Liver (tissue), 9 donors: ENCODE data around the gene TMEM151B. TPM values are rescaled to one million over a fixed set of nuclear protein-coding genes. Genes with fewer than 3 reads are reported as not detected.

Source experiments
- DNase-seq: peaks from one replicate; pipeline ENCODE4 v3.0.0-alpha.2; 2017; ENCODE audit warnings: low spot score
- H3K27ac ChIP-seq, 2 donors: one replicate each; pipeline ENCODE4 v1.7.0; 2013; ENCODE audit warnings: inconsistent platforms in 2 of 2, low read length in 2 of 2, control low read depth in 1 of 2, low read depth in 1 of 2, mild to moderate bottlenecking in 1 of 2
- H3K27me3 ChIP-seq, 4 donors: one replicate each; pipeline versions ENCODE4 v1.6.1 to v1.7.0; 2013; ENCODE audit warnings: low read length in 3 of 4, inconsistent platforms in 1 of 4, mild to moderate bottlenecking in 1 of 4, moderate library complexity in 1 of 4; ENCODE audit not compliant: control insufficient read depth in 4 of 4, insufficient read depth in 4 of 4
- H3K36me3 ChIP-seq, 4 donors: one replicate each; pipeline versions ENCODE4 v1.6.1 to v1.7.0; 2013; ENCODE audit warnings: low read length in 3 of 4, mild to moderate bottlenecking in 3 of 4, low read depth in 1 of 4, moderate library complexity in 1 of 4; ENCODE audit not compliant: control insufficient read depth in 4 of 4, insufficient read depth in 3 of 4
- H3K4me1 ChIP-seq, 4 donors: one replicate each; pipeline versions ENCODE4 v1.6.1 to v1.7.0; 2013; ENCODE audit warnings: low read length in 3 of 4, mild to moderate bottlenecking in 3 of 4, moderate library complexity in 1 of 4; ENCODE audit not compliant: control insufficient read depth in 4 of 4, insufficient read depth in 4 of 4
- H3K4me3 ChIP-seq, 3 donors: one replicate each; pipeline versions ENCODE4 v1.6.1 to v1.7.0; 2013; ENCODE audit warnings: low read length in 3 of 3, control low read depth in 1 of 3, low read depth in 1 of 3, mild to moderate bottlenecking in 1 of 3
- H3K9ac ChIP-seq, 2 donors: one replicate each; pipeline ENCODE4 v1.7.0; 2013; ENCODE audit warnings: low read length in 2 of 2, mild to moderate bottlenecking in 2 of 2, moderate library complexity in 2 of 2, control low read depth in 1 of 2, low read depth in 1 of 2
- H3K9me3 ChIP-seq, 4 donors: one replicate each; pipeline versions ENCODE4 v1.6.1 to v1.7.0; 2013; ENCODE audit warnings: low read length in 3 of 4; ENCODE audit not compliant: control insufficient read depth in 4 of 4
- EGR1 ChIP-seq, 2 donors: IDR thresholded peaks; 2 replicates each; pipeline ENCODE4 v1.6.1; 2016 to 2018; ENCODE audit warnings: antibody characterized with exemption in 2 of 2, low read depth in 2 of 2
- FOXA2 ChIP-seq: IDR thresholded peaks from 2 replicates; pipeline ENCODE4 v1.6.1; 2016; ENCODE audit warnings: antibody characterized with exemption
- GABPA ChIP-seq, 2 donors: IDR thresholded peaks in 1 of 2; conservative IDR thresholded peaks in 1 of 2; 2 replicates each; pipeline ENCODE4 v1.6.1; 2016; ENCODE audit warnings: antibody characterized with exemption in 2 of 2, mild to moderate bottlenecking in 1 of 2, moderate library complexity in 1 of 2
- HNF4A ChIP-seq, 2 donors: conservative IDR thresholded peaks; 2 replicates each; pipeline ENCODE4 v1.6.1; 2016; ENCODE audit warnings: antibody characterized with exemption in 2 of 2, mild to moderate bottlenecking in 2 of 2
- JUND ChIP-seq, 2 donors: IDR thresholded peaks; 2 replicates each; pipeline ENCODE4 v1.6.1; 2016; ENCODE audit warnings: antibody characterized with exemption in 2 of 2
- NR2F2 ChIP-seq: IDR thresholded peaks from 2 replicates; pipeline ENCODE4 v1.6.1; 2016; ENCODE audit warnings: antibody characterized with exemption
- RAD21 ChIP-seq, 2 donors: IDR thresholded peaks; 2 replicates each; pipeline ENCODE4 v1.6.1; 2016; ENCODE audit warnings: antibody characterized with exemption in 2 of 2, mild to moderate bottlenecking in 2 of 2
- RXRA ChIP-seq, 2 donors: IDR thresholded peaks; 2 replicates each; pipeline ENCODE4 v1.6.1; 2017 to 2018; ENCODE audit warnings: antibody characterized with exemption in 2 of 2, mild to moderate bottlenecking in 1 of 2
- SP1 ChIP-seq: IDR thresholded peaks from 2 replicates; pipeline ENCODE4 v1.6.1; 2018; ENCODE audit warnings: antibody characterized with exemption, mild to moderate bottlenecking
- TAF1 ChIP-seq: conservative IDR thresholded peaks from 2 replicates; pipeline ENCODE4 v1.6.1; 2016; ENCODE audit warnings: antibody characterized with exemption, mild to moderate bottlenecking
- YY1 ChIP-seq: IDR thresholded peaks from 2 replicates; pipeline ENCODE4 v1.6.1; 2016; ENCODE audit warnings: antibody characterized with exemption, mild to moderate bottlenecking
- WGBS: extraction: QIAGEN DNeasy Blood & Tissue Kit; methylation state at CpG from one replicate; pipeline ENCODE4 v1.1.7; 2013; 5-methylcytosine and 5-hydroxymethylcytosine counted together
- polyA plus RNA-seq, 2 donors: library from polyadenylated mRNA; stranded (reverse) in 1 of 2; unstranded in 1 of 2; fragments of 200-250 nt in 1 of 2; fragments of >200 nt in 1 of 2; fragmentation: Nextera tagmentation in 1 of 2; extraction: Ambion mirVana in 1 of 2; gene quantifications; one replicate each; pipeline versions ENCODE4 v1.2.1 to v1.2.3, GENCODE V29; 2013 to 2015
- total RNA-seq, 2 donors: library from RNA; depleted of rRNA; stranded (reverse); fragments of >200 nt; gene quantifications; one replicate each; pipeline ENCODE4 v1.2.3, GENCODE V29; 2014
- TF ChIP-seq, protein P1 (sequence below): fragments of 150-350 bp; IDR thresholded peaks from 2 replicates; pipeline ENCODE4 v1.5.1; 2017; ENCODE audit warnings: improper control_type of control experiment, low read depth, low read length; ENCODE audit not compliant: missing input control
- TF ChIP-seq, protein P2 (sequence below): IDR thresholded peaks from 2 replicates; pipeline ENCODE4 v1.6.1; 2016; ENCODE audit warnings: antibody characterized with exemption, mild to moderate bottlenecking
- TF ChIP-seq, protein P3 (sequence below): IDR thresholded peaks from 2 replicates; pipeline ENCODE4 v1.6.1; 2016; ENCODE audit warnings: antibody characterized with exemption
- TF ChIP-seq, protein P4 (sequence below): IDR thresholded peaks from 2 replicates; pipeline ENCODE4 v1.6.1; 2016; ENCODE audit warnings: antibody characterized with exemption
- donor health status: healthy.
- donor health status: healthy.
- donor health status: healthy.
- donor health status: healthy.
- donor health status: healthy.

TMEM151B gene
- total and polyA plus RNA-seq, 4 donors, result not detected

DNA sequence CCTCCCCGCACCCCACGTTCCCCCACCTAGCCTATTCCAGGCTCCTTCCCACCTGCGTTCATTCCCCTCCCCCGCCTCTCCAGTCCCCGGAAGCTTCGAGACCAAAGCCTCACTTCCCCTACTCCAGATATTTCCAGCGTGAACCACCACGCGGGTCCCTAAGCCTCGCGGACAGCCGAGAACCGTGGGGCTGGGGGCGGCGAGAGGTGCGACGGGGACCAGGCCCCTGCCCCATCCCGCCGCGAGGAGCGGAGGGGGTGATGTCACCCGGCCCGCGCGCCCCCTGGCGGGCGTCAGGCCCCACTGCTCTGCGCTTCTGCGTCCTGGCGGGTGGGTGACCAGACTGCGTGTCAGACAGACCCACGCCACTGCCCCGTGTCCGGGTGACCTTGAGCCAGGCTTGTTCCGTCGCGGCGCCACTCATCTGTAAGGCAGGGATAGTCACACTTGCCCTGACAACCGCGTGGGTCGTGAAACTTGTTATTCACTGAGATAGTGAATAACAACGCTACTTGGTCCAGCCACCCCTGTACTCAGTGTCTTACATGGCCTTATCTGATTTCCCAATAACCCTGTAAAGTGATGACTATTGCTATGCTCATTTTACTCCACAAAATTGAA lies 32.3 kb upstream of the TMEM151B start:
- peak overlapping the region; percentile 97 to 99 for H3K27ac ChIP-seq
- 1% methylated on average over 42 of the region's 42 CpGs for WGBS
- H3K4me3 ChIP-seq, result peak overlapping the region; percentile 49 to 71 (median 49)
- no peaks in the 10 kb centered on the region for H3K36me3 ChIP-seq
- peak; percentile 71 to 79 for TF ChIP-seq RAD21 (IDR thresholded peaks at IDR 0.05)
- no peak for TF ChIP-seq RXRA (IDR thresholded peaks at IDR 0.05)
- TF ChIP-seq, protein P1, sequence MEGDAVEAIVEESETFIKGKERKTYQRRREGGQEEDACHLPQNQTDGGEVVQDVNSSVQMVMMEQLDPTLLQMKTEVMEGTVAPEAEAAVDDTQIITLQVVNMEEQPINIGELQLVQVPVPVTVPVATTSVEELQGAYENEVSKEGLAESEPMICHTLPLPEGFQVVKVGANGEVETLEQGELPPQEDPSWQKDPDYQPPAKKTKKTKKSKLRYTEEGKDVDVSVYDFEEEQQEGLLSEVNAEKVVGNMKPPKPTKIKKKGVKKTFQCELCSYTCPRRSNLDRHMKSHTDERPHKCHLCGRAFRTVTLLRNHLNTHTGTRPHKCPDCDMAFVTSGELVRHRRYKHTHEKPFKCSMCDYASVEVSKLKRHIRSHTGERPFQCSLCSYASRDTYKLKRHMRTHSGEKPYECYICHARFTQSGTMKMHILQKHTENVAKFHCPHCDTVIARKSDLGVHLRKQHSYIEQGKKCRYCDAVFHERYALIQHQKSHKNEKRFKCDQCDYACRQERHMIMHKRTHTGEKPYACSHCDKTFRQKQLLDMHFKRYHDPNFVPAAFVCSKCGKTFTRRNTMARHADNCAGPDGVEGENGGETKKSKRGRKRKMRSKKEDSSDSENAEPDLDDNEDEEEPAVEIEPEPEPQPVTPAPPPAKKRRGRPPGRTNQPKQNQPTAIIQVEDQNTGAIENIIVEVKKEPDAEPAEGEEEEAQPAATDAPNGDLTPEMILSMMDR, result peak; percentile 90
- DNase-seq, result peak; percentile 87
- H3K27me3 ChIP-seq, result no peaks in the 10 kb centered on the region
- no peaks in the 10 kb centered on the region for H3K9me3 ChIP-seq
- H3K4me1 ChIP-seq, result peaks cover 16 to 41% (median 35%) of the 10 kb centered on the region in 4 donors
- H3K9ac ChIP-seq, result peak overlapping the region; percentile 75

DNA sequence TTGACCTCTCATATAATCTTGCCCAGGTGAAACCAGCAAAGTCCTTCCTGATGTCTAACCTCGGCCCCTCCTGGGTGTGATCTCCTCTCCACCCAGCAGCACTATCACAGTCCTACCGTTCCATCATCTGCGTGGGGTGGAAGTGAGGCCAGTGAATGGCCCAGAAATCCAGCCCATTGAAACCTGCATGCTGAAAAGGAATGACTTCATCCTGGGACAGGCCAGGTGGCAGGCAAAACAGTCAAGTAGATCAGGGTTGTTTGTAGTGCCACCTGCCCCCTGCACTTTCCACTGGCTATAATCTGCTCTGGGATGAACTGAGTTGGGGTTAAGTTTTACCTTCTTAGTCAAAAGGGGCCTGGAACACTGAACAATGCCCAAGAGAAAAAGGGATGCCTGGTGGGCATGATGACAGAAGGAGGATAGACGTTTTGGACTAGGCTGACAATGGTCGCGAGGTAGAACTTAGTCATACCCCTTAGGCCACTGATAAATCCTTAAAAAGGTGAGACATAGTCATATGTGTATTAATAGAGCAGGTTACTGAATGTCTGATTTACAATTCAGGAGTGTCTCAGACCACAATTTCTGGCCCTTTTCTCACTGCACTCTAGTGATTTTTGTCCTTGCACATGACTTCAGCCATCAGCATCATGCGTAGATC lies 31.4 kb upstream of the TMEM151B start:
- DNase-seq, result no peak
- peak overlapping the region in 1 of 2 donors; percentile 97 for H3K27ac ChIP-seq
- no peaks in the 10 kb centered on the region for H3K36me3 ChIP-seq
- H3K4me1 ChIP-seq, result peaks cover 11 to 32% (median 26%) of the 10 kb centered on the region in 4 donors
- no peak overlapping the region for H3K4me3 ChIP-seq
- H3K9ac ChIP-seq, result no peak overlapping the region
- TF ChIP-seq, protein P2, sequence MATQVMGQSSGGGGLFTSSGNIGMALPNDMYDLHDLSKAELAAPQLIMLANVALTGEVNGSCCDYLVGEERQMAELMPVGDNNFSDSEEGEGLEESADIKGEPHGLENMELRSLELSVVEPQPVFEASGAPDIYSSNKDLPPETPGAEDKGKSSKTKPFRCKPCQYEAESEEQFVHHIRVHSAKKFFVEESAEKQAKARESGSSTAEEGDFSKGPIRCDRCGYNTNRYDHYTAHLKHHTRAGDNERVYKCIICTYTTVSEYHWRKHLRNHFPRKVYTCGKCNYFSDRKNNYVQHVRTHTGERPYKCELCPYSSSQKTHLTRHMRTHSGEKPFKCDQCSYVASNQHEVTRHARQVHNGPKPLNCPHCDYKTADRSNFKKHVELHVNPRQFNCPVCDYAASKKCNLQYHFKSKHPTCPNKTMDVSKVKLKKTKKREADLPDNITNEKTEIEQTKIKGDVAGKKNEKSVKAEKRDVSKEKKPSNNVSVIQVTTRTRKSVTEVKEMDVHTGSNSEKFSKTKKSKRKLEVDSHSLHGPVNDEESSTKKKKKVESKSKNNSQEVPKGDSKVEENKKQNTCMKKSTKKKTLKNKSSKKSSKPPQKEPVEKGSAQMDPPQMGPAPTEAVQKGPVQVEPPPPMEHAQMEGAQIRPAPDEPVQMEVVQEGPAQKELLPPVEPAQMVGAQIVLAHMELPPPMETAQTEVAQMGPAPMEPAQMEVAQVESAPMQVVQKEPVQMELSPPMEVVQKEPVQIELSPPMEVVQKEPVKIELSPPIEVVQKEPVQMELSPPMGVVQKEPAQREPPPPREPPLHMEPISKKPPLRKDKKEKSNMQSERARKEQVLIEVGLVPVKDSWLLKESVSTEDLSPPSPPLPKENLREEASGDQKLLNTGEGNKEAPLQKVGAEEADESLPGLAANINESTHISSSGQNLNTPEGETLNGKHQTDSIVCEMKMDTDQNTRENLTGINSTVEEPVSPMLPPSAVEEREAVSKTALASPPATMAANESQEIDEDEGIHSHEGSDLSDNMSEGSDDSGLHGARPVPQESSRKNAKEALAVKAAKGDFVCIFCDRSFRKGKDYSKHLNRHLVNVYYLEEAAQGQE, result no peak
- TF ChIP-seq HNF4A (conservative IDR thresholded peaks at IDR 0.05) (no peak), RXRA (IDR thresholded peaks at IDR 0.05) (no peak)
- WGBS, result 84% methylated on average over 7 of the region's 7 CpGs
- no peaks in the 10 kb centered on the region for H3K27me3 ChIP-seq
- H3K9me3 ChIP-seq, result no peaks in the 10 kb centered on the region

DNA sequence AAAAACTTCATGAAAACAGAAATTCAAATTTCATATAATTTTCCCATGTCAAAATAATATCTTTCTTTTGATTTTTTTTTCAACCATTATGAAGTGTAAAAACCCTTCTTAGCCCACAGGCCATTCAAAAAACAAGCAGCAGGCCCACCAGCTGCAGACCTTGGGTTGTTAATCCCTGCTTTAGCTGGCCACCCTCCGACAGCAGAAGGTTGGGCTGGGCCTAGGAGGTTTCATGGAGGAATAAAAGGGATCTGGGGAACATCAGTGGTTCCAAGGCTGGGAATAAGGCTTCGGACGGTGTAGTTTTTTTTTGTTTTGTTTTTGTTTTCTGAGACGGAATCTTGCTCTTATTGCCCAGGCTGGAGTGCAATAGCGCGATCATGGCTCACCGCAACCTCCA lies 26.9 kb upstream of the TMEM151B start:
- 92% methylated on average over 7 of the region's 7 CpGs for WGBS
- H3K36me3 ChIP-seq, result no peaks in the 10 kb centered on the region
- TF ChIP-seq FOXA2 (no peak), EGR1 (IDR thresholded peaks at IDR 0.05; ENCODE audit: low read depth in 2 of 2) (no peak), GABPA (IDR thresholded peaks at IDR 0.05 in 1 of 2, conservative IDR thresholded peaks at IDR 0.05 in 1 of 2) (no peak), YY1 (no peak), RXRA (IDR thresholded peaks at IDR 0.05) (no peak), HNF4A (conservative IDR thresholded peaks at IDR 0.05) (no peak), NR2F2 (no peak), TAF1 (no peak), SP1 (no peak), JUND (IDR thresholded peaks at IDR 0.05) (no peak), RAD21 (IDR thresholded peaks at IDR 0.05) (no peak)
- TF ChIP-seq, protein P3, sequence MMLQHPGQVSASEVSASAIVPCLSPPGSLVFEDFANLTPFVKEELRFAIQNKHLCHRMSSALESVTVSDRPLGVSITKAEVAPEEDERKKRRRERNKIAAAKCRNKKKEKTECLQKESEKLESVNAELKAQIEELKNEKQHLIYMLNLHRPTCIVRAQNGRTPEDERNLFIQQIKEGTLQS, result no peak
- TF ChIP-seq, protein P4, sequence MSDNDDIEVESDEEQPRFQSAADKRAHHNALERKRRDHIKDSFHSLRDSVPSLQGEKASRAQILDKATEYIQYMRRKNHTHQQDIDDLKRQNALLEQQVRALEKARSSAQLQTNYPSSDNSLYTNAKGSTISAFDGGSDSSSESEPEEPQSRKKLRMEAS, result no peak
- TF ChIP-seq, protein P2, result no peak

More for the DNA sequence above, 26.9 kb upstream of the TMEM151B start:
- no peaks in the 10 kb centered on the region for H3K9me3 ChIP-seq
- no peaks in the 10 kb centered on the region for H3K27me3 ChIP-seq
- no peak for DNase-seq
- H3K9ac ChIP-seq, result no peak overlapping the region
- H3K4me3 ChIP-seq, result no peak overlapping the region
- peaks cover 3 to 8% (median 6%) of the 10 kb centered on the region in 4 donors for H3K4me1 ChIP-seq
- H3K27ac ChIP-seq, result no peak overlapping the region
